HG02759 (cell line): Measurements from ENCODE around the gene GBGT1.
"Not testable (repeated sequence)": the region's sequence is repeated elsewhere in the genome, so short reads cannot be mapped to it uniquely, and the experiment has no call there.

Experiments used
- ATAC-seq: cut with Tn5 transposase; IDR thresholded peaks from one replicate; pipeline ENCODE4 v1.9.1; 2021; ENCODE audit warnings: mild to moderate bottlenecking, moderate library complexity; ENCODE audit not compliant: unreplicated experiment

GBGT1 gene

DNA sequence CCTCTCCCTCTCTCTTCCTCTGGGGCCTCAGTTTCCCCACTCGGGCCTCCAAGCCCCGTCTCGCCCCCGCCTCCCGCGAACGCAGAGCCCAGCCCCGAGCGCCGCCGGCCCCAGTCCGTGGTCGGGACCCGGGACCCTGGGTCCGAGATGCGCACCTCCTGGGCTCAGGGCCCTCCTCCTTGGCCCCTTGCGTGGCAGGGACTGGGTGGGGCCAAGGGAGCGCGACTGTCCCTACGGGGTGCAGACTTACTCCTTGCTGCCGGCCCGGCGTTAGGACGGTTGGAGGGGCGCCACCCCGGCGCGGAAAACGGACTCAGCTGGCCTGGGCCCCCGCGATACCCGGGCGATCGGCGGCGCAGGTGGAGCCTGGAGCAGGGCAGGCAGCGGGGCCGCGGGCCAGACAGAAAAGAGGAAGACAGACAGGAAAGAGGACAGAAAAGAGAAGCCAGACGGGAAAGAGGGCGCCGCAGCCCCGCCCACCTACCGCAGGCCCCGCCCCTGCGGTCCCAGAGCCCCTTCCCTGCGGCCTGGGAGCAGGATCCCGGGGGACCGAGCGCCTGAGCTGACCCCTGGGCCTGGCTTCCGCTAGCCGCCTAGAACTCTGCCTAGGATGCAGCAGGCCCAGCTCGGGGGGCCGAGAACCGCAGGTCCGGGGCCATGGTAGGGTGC is at the start of gene GBGT1:
GBGT1 (minus strand) TSS at position 411 of the 669 bp plus-strand sequence. CDS start 1,502 bp downstream, outside the sequence.
- ATAC-seq, result peak; percentile 52

DNA sequence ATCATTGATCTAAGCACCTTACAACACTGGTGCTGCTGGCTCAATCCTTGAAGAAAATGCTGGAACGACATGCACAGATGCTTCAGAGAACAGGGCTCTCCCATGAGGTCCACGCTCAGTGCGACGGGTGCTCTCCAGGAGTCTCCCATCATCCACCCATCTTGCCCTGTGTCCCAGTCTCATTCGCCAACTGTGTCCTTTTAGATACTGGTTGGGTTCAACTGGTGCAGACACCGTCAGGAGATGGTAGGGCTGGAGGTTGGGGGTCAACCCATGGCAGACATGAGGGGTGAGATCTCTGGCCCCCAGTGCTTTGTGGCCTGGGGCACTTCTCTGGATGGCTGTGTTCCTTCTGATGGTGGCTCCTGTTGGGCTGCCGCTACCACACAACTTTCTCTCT is 46.9 kb upstream of the GBGT1 start:
- ATAC-seq, result no peak

DNA sequence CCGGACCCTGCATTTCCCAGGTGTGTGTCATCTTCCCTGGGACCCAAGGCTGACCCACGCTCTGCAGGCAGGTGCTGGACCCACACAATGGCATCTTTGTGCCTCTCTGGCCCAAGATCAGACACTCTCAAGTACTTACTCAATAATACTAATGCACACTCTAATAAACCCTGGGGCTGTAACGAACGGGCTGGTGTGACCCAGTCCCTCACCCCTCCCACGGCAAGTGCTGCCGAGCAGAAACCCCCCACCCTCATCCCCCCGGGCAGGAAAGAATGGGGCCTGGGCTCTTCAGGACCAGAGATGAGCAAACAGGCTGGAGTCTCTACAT is 46.5 kb upstream of the GBGT1 start:
- ATAC-seq, result no peak

DNA sequence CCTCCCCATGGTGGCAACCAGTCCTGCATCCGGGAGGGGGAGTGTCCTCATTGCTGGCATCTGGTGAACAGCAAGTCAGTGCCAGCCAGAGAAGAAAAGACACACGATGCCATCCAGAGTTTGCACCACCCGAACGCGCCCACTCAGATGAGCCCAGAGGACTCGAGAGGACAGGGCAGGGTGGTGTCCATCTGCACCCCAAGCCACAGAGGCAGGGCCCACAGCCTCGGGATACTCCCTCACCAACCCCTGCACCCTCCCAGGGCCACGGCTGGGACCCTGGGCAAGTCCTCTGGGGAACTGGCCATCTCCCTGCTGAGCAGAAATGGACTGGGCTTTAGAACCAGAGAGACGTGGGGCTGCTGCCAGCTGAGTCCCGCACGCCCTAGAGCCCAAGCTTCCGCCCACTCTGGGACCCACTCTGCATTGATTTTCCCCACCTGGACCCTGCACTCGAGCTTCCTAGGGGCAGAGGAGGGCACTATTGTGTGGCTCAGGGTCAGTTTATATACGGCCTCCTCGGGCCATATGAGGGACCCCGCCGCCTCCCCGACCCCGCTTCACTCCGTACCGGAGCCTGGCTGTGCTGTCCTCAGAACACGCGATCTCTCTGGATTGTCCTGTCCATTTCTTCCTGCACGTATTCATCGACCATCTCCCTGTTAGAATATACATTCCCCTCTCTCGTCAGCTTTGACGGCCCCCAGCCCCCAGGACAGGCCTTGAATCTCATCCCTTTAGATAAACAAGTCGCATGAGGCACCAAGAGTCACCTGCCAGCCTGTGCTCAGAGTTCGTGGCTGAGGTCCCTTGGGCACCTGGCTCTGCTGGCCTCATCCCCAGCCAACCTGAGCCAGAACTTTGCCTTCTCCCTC is 45.9 kb upstream of the GBGT1 start:
- ATAC-seq, result not testable (repeated sequence)

DNA sequence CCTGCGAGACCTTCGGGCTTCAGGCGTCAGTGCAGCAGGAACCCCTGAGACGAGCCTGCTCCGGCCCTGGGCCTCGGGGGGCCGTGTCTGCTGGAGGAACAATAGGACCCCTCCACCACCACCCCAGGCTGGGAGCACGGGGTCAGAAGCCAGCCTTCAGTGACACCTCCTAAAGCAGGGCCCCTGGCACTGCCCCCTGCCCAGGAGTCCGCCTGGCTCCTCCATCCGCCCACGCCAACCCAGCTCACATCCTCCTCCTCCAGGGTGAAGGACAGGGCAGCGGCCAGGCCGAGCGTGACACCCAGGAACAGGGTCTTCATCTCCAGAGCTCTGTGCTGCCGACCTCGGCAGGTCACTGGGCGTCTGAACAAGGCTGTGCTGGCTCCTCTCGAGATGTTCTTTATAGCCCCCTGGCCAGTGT is 45.2 kb upstream of the GBGT1 start, which contains the start of gene OBP2B:
OBP2B (minus strand) TSS at position 371 of the 421 bp plus-strand sequence; CDS start at position 320, 51 bp downstream.
- not testable (repeated sequence) for ATAC-seq

DNA sequence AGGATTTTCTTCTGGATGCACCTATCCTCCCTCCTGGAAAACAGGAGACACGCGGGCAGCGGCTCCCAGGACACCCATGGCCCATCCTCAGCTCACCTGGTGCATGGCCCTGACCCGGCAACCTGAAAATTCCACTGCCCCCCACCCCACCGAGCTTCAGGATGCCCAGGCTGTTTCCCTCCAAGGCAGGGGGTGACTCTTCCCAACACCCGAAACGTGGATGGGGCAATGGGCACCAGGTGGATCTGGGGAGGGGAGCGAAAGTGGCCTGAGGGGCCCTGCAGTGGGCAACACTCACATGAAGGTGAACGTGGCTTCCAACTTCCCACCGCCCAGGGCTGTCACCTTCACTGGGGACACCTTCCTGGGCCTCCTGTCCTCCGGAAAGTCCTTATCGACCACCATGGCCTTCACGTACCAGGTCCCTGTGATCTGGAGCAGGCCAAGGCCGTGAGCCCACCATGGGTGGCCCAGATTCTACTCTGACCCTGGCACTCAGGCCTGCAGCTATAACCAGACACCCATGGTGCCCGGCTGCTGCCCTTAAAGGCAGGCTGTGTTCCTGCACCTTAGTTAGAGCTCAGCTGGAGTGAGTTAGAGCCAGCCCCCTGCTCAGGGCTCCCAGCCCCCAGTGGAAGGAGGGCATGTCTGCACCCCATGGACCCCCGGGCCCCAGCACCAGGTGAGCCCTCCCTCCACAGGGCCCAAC is 44.6 kb upstream of the GBGT1 start:
- ATAC-seq, result not testable (repeated sequence)

DNA sequence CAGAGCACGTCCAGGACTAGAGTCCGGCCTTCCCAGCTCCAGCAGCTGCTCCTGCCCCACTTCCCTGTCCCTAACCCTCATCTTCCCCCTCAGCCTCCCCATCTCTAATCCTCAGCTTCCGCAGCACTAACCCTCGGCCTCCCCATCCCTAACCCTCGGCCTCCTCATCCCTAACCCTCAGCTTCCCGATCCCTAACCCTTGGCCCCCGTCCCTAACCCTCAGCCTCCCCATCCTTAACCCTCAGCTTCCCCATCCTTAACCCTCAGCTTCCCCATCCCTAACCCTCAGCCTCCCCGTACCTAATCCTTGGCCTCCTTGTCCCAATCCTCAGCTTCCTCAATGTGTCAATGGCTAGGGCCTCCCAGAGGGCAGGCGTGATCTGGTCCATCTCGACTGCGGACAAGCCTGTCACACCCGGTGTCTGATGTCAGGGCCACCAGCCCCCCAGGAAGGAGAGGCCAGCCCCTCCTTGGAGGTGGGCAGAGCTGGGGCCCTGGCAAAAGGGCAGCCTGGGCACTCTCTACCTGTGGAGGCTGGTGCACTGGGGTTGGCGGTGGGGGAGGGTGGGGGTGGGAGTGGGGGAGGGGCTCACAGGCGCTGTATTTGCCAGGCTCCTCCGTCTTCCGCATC is 43.9 kb upstream of the GBGT1 start:
- no peak for ATAC-seq

DNA sequence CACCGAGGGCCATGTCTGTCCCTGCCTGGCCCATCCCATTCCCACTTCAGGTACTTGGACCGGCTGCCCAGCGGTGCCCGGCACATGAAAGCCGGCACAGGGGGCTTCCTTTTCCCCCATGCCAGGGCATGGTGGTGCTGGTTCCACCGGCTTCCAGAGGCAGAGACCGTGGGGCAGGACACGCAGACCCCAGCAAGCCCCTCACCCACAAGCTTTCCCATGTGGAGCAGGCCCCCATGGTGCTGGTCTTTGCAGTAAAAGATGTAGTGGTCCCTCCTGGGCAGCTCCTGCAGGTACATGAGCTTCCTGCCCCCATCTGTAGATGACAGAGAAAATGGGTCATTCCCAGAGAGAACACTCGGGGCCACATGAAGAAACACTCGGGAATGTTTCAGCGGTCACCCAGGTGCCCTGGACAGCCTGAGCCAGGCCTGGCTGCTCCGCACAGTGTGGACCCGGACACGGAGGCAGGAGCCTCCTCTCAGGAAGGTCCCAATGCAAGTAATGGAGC is 43.4 kb upstream of the GBGT1 start:
- ATAC-seq, result no peak

DNA sequence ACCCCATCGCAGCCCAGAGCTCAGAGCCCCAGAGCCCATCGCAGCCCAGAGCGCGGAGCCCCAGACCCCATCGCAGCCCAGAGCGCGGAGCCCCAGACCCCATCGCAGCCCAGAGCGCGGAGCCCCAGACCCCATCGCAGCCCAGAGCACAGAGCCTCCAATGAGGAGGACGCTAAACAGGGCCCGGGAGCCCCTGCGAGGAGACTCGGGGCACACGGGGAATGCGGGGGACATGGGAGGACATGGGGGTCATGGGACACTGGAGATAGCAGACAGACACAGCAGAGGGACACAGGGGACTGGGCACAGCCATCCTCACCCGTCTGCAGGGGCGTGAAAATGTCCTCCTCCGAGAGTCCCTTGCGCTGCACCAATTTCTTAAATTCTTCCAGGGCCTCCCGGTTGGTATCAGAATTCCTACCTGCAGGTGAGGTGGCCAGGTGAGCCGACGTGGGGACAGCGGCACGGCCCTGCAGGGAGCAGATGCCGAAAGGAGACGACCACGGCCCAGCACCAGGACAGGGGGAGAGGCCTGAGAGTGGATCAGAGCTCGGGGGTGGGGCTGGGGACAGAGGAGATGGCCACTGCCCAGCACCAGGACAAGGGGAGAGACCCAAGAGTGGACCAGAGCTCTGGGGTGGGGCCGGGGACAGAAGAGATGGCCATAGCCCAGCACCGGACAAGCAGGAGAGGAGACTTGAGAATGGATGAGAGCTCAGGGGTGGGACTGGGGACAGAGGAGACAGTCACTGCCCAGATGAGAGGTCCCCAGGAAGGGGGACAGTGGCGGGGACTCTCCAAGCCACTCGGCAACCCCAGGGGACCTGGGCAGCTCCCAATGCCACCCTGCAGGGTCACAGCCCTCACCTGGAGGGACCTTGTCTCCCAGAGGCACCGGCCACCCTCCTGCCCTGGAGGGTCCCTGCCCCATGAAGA is 42.5 kb upstream of the GBGT1 start:
- no peak for ATAC-seq

DNA sequence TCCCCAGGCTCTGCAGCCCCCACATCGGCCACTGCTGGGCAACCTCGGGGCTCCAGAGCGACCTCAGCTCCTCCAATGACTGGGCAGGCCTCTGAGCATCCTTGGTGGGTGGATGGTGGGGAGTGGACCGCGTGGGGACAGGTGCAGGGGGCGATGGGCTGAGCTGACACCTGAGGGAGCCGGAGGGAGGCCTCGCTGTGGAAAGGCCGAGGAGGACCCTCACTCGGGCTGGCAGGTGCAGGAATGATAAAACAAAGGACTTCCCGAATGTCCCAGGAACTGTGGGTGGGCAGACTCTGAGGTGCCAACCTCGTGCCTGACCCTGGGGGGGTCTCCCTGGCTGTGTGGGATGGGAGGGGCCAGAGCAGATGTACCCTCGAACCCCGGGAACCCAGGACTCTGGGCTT is 41.8 kb upstream of the GBGT1 start:
- not testable (repeated sequence) for ATAC-seq

DNA sequence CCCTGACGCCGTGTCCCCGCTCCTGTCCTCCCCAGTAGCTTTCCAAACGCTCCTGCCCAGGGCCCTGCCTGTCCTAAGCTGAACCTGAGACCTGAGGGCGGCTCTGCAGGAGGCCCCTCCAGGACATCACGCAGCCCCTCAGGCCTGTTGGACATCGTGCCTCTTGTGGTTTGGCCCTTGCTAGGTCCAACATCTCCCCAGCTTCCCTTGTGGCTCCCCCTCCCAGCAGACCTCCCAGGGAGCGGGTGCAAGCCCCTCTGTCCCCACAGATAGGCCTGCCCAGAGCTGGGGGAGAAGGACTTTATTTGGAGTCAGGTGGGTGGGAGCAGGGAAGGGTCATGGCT is 41.3 kb upstream of the GBGT1 start:
- no peak for ATAC-seq

DNA sequence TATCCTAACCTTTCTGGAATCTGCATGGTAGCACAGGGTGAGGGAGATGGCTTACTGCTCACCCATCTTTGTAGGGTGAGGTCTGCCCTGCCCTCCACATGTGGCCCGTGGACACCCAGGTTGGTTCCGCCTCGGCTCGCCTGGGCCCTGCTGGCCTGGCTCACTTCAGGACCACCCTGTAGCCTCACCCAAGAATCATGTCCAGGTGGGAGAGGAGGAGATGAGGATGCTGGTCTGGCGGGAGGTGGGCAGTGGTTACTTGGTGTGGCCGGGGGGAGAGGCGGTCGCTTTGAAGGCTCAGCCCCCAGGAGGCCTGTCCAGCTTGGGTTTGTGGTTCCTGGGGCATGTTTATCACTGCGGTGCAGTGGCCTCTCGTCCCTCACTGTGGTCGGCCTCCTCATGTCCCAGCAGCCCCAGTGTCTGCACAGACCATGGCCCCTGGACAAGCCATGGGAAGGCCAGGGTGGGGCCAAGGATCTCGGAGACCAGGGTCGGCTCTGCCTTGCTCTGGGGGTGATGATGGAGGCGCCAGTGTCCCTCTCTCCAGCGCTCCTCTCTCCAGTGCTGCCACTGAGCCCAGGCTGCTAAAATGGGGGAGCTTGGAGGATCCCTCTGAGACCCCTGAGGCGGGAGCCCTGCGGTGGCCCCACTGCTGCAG is 40.8 kb upstream of the GBGT1 start:
- ATAC-seq, result no peak

DNA sequence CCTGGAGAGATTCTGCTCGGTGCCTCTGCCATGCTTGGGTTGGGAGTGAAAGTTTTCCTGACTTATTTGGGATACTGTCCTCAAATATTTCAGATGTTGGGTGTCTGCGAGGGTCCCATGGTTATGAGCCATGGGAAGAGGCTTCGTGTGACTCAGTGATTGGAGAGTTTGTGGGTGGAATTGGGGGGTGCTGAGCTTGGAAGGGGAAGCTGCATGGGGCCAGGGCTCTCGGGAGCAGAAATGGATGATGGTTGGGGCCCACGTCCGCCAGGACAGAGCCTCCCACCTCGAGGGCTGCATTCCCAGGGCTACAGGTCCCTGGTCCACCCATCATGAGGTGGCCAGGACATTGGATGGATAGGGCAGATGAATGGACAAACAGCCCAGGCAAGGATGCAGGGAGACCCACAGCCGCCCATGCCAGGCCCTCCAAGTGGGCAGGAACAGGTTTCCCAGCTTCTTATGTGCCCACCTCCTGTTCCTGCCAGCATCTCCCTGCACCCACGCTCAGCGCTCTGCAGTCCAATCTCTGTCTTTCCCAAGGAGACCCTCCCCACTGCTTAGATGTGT is 39.9 kb upstream of the GBGT1 start:
- no peak for ATAC-seq

DNA sequence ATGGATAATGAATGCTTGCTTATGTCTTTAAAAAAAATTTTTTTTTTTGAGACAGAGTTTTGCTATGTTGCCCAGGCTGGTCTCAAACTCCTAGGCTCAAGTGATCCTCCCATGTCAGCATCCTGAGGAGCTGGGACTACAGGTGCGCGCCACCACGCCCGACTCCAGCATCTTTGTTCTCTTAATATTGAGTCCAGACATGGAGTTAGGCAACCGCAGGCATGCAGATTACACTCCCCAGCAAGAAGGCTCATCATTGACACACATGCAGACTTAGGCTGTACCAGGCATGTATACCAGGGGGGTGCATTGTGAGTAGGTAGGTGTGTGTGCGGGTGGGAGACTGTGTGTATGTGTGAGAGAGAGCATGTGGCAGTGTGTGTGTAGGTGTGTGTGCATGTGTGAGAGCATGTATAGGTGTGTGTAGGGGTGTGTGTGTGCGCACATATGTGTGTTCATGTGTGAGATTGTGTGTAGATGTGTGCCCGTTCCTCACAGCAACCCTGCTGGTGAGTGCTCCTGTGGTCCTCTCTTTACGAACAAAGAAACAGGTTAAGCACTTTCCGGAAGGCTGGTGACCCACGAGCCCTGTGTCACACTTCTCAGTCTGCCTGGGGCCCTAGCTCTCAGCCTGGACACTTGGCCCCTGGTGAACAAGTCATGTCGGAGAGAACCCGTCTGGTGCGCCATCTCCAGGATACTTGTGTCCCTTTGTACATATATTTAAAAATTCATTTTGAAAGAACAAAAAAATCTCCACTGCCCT is 39.2 kb upstream of the GBGT1 start:
- no peak for ATAC-seq

DNA sequence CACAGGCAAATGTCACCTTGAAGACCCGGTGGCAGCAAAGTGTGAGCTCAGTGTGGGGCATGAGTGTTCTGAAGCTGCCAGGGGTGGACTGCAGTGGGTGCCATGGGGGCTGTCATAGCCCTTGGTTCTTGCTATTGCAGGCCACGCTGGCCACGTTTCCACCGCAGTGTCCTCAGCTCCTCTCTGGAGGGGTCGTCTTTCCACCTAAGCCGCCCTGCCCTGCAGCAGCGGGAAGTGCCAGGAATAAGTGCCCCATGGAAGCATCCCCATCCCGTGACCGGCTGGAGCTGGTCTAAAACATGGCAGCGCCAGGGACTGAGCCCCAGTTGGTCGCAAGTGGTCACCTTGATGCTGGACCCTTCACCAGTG is 38.4 kb upstream of the GBGT1 start:
- no peak for ATAC-seq

DNA sequence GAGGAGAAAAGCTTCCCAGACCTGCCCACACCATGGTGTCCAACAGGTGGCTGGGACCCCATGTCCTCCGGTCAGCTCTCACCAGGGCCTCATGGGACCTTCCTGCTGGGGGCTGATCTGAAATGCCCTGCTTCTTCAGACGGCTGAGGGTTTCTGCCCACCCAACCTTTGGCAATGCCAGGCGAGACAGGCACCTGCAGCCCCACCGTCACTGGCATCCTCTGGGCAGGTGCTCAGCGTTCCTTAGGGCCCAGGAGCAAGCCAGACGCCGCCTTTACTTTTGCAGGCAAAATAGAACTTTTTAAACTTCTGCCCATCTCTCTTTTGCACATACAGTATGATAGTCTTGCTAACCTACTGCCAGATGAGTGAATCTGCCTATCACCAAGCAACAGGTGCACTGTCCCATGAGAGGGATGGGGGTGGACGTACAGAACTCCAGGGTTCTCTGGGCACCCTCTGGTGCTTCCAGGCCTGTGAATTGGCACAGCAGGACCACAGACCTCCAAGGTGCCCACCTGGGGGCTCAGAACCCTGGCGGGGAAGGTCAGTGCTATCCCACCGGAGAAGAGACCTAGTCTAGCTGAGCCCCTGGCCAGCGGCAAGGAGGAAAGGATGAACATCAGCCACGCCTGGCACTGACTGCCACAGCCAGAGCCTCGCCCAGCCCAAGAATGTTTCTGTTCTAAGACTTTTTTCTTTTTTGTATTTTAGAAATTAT is 37.9 kb upstream of the GBGT1 start:
- no peak for ATAC-seq

DNA sequence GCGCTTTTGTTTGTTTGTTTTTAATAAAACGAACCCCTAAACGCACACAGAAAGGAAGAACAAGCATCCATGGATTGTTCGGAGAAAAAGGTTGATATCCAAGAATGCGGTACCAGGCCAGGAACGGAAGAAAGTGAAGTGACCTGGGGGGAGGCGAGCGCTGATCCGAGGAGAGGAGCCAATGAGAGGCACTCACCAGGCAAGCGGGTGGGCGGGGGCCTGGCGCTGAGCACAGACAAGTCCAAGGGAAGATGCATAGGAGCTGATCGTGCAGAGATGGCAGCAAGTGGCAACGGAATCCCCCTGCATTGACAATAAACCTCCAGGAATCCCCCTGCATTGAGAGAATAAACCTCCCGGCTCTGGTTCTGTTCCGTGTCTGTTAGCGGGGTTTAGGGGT is 36.9 kb upstream of the GBGT1 start:
- ATAC-seq, result no peak
